Right atrium auricular region (tissue), 2 donors: Measurements from ENCODE around the gene ORAI1. TPM values are rescaled to one million over a fixed set of nuclear protein-coding genes. Genes with fewer than 3 reads are reported as not detected.

Experiments
- DNase-seq: peaks from one replicate; pipeline ENCODE4 v3.0.0-alpha.2; 2019; ENCODE audit warnings: low spot score
- H3K27ac ChIP-seq, 2 donors: fragments of 200-600 bp; sonication (generic); 1 replicate in 1 of 2; 2 replicates in 1 of 2; pipeline ENCODE4 v1.5.1; 2016 to 2019
- H3K27me3 ChIP-seq, 2 donors: fragments of 200-600 bp; sonication (generic); one replicate each; pipeline versions ENCODE4 v1.5.1 to v1.6.0; 2017 to 2019
- H3K36me3 ChIP-seq: fragments of 200-600 bp; sonication (generic); one replicate; pipeline ENCODE4 v1.5.1; 2016
- H3K4me1 ChIP-seq, 2 donors: fragments of 200-600 bp; sonication (generic); one replicate each; pipeline versions ENCODE4 v1.5.1 to v1.6.0; 2017 to 2019
- H3K4me3 ChIP-seq, 2 donors: fragments of 200-600 bp; sonication (generic); 1 replicate in 1 of 2; 2 replicates in 1 of 2; pipeline ENCODE4 v1.5.1; 2017 to 2019; ENCODE audit warnings: mild to moderate bottlenecking in 1 of 2, moderate library complexity in 1 of 2
- H3K9me3 ChIP-seq, 2 donors: fragments of 200-600 bp; sonication (generic); one replicate each; pipeline ENCODE4 v1.5.1; 2019
- CTCF ChIP-seq, 2 donors: fragments of 200-600 bp; sonication (generic); IDR thresholded peaks; one replicate each; pipeline ENCODE4 v1.5.1; 2019; ENCODE audit warnings: antibody characterized with exemption in 2 of 2
- total RNA-seq, 2 donors: library from RNA; depleted of rRNA; stranded (reverse); fragments of >200 nt; gene quantifications; one replicate each; pipeline ENCODE4 v1.1.0, GENCODE V29; 2016

The ORAI1 gene
- total RNA-seq, 2 donors from 2014 or later: 6.8 to 8.3 TPM

GRCh38 chr12:121637231-121637914, 11.0 kb downstream of the ORAI1 start:
- Histone ChIP-seq H3K27me3 (no peaks in the 10 kb centered on the region), H3K9me3 (no peaks in the 10 kb centered on the region), H3K36me3 (no peaks in the 10 kb centered on the region), H3K27ac (no peak overlapping the region), H3K4me1 (peaks cover 0 to 7% of the 10 kb centered on the region in 2 donors), H3K4me3 (no peak overlapping the region)
- TF ChIP-seq CTCF (IDR thresholded peaks at IDR 0.05): no peak
- DNase-seq: no peak

GRCh38 chr12:121638298-121639202, 12.2 kb downstream of the ORAI1 start:
- Histone ChIP-seq H3K27ac (no peak overlapping the region), H3K9me3 (no peaks in the 10 kb centered on the region), H3K4me3 (no peak overlapping the region), H3K27me3 (no peaks in the 10 kb centered on the region), H3K4me1 (no peaks in the 10 kb centered on the region), H3K36me3 (no peaks in the 10 kb centered on the region)
- no peak for DNase-seq
- no peak for TF ChIP-seq CTCF (IDR thresholded peaks at IDR 0.05)

- no peak overlapping the region for H3K4me3 ChIP-seq
- H3K36me3 ChIP-seq: no peaks in the 10 kb centered on the region
- no peak for TF ChIP-seq CTCF (IDR thresholded peaks at IDR 0.05)
- H3K27me3 ChIP-seq: no peaks in the 10 kb centered on the region
- H3K4me1 ChIP-seq: no peaks in the 10 kb centered on the region
- no peak overlapping the region for H3K27ac ChIP-seq
- H3K9me3 ChIP-seq: no peaks in the 10 kb centered on the region
- no peak for DNase-seq
Measured at GRCh38 chr12:121641343-121641630, 15.0 kb downstream of the ORAI1 start.

- H3K4me3 ChIP-seq: no peak overlapping the region
- H3K27me3 ChIP-seq: no peaks in the 10 kb centered on the region
- DNase-seq: no peak
- H3K27ac ChIP-seq: no peak overlapping the region
- no peaks in the 10 kb centered on the region for H3K9me3 ChIP-seq
- no peak for TF ChIP-seq CTCF (IDR thresholded peaks at IDR 0.05)
- H3K36me3 ChIP-seq: no peaks in the 10 kb centered on the region
- no peaks in the 10 kb centered on the region for H3K4me1 ChIP-seq
Measured at GRCh38 chr12:121648458-121649028, 22.2 kb downstream of the ORAI1 start.

GRCh38 chr12:121649322-121649721, 23.0 kb downstream of the ORAI1 start:
- Histone ChIP-seq H3K9me3 (no peaks in the 10 kb centered on the region), H3K27ac (no peak overlapping the region), H3K27me3 (no peaks in the 10 kb centered on the region), H3K36me3 (no peaks in the 10 kb centered on the region), H3K4me1 (no peaks in the 10 kb centered on the region), H3K4me3 (no peak overlapping the region)
- DNase-seq: no peak
- TF ChIP-seq CTCF (IDR thresholded peaks at IDR 0.05): no peak
